HCT116 (cell line): Measurements from ENCODE around the gene OOSP2. TPM values are rescaled to one million over a fixed set of nuclear protein-coding genes. Genes with fewer than 3 reads are reported as not detected.

Source experiments
- ATAC-seq: fragments of 200-7000 bp; cut with Tn5 transposase; 2 replicates; pipeline ENCODE4 v1.9.1; 2020; ENCODE audit warnings: mild to moderate bottlenecking, moderate library complexity
- BruUV-seq: library from RNA; stranded (reverse); fragments of 400-500 nt; replicated peaks from 2 replicates; lab custom pipeline; 2021; lab: Mats Ljungman, UMichigan
- CTCF ChIA-PET: fragments of 300-600 bp; sonication (Branson Sonifier 250); formaldehyde crosslinking; loops from one replicate; lab custom pipeline; 2021; ENCODE audit warnings: antibody characterized with exemption; lab: Charles Lee
- POLR2A ChIA-PET: fragments of 300-600, 350-600 bp; sonication (Branson Sonifier 250); formaldehyde crosslinking; loops from one replicate; lab custom pipeline; 2021; ENCODE audit warnings: antibody characterized with exemption; lab: Charles Lee
- RAD21 ChIA-PET, 2 experiments: fragments of 300-600 bp; sonication (Branson Sonifier 250); formaldehyde crosslinking; loops; one replicate each; lab custom pipeline; 2023; ENCODE audit warnings: low total read pairs in 2 of 2; ENCODE audit not compliant: uncharacterized antibody in 2 of 2, unreplicated experiment in 2 of 2, low non-redundant PET in 1 of 2; lab: Charles Lee
- DNase-seq: peaks from one replicate; pipeline ENCODE4 v3.0.0-alpha.2; 2010; ENCODE audit warnings: low read depth, low spot score
- H2AFZ ChIP-seq: fragments of 200-600 bp; shearing (Covaris generic), sonication (generic); 2 replicates; pipeline ENCODE4 v1.6.1; 2017; ENCODE audit warnings: low read depth, mixed run types, mixed read lengths, antibody characterized with exemption, low read length; ENCODE audit not compliant: poor library complexity, severe bottlenecking
- H3K27ac ChIP-seq: 2 replicates; pipeline ENCODE4 v1.5.1; 2012; ENCODE audit warnings: low read depth, low read length
- H3K27me3 ChIP-seq: fragments of 200-600 bp; sonication (generic); 2 replicates; pipeline ENCODE4 v1.6.1; 2016; ENCODE audit warnings: mixed run types, low read length, mixed read lengths; ENCODE audit not compliant: insufficient read depth
- H3K36me3 ChIP-seq, 2 experiments: fragments of 200-500 bp in 1 of 2; fragments of 200-600 bp in 1 of 2; sonication (Bioruptor generic) in 1 of 2; sonication (generic) in 1 of 2; 2 replicates each; pipeline versions ENCODE4 v1.5.1 to v1.6.1; 2014 to 2016; ENCODE audit warnings: low read length in 2 of 2, inconsistent platforms in 1 of 2, mixed read lengths in 1 of 2, mixed run types in 1 of 2; ENCODE audit not compliant: insufficient read depth in 2 of 2, control insufficient read depth in 1 of 2
- H3K4me1 ChIP-seq, 2 experiments: fragments of 200-600 bp in 1 of 2; sonication (generic) in 1 of 2; 2 replicates each; pipeline versions ENCODE4 v1.5.1 to v1.6.1; 2012 to 2017; ENCODE audit warnings: low read length in 2 of 2, inconsistent platforms in 1 of 2, mild to moderate bottlenecking in 1 of 2, mixed read lengths in 1 of 2, mixed run types in 1 of 2, moderate library complexity in 1 of 2; ENCODE audit not compliant: insufficient read depth in 2 of 2, control insufficient read depth in 1 of 2
- H3K4me2 ChIP-seq: fragments of 200-600 bp; sonication (generic); 2 replicates; pipeline ENCODE4 v1.6.1; 2017; ENCODE audit warnings: mixed run types, low read length, mixed read lengths
- H3K4me3 ChIP-seq, 2 experiments: fragments of 200-600 bp in 1 of 2; sonication (generic) in 1 of 2; replicated peaks in 1 of 2; 2 replicates each; pipeline ENCODE4 v1.5.1; 2011 to 2016; ENCODE audit warnings: low read length in 2 of 2, control low read depth in 1 of 2, low read depth in 1 of 2, mild to moderate bottlenecking in 1 of 2, mixed read lengths in 1 of 2, mixed run types in 1 of 2
- H3K79me2 ChIP-seq: fragments of 200-600 bp; sonication (generic); 2 replicates; pipeline ENCODE4 v1.6.1; 2017; ENCODE audit warnings: mild to moderate bottlenecking, mixed run types, low read length, moderate library complexity, mixed read lengths; ENCODE audit not compliant: insufficient read depth
- H3K9ac ChIP-seq: fragments of 200-600 bp; sonication (generic); 2 replicates; pipeline ENCODE4 v1.6.1; 2016; ENCODE audit warnings: low read length, mixed read lengths
- H3K9me2 ChIP-seq: fragments of 200-600 bp; sonication (generic), shearing (Covaris generic); 2 replicates; pipeline ENCODE4 v1.6.1; 2017; ENCODE audit warnings: mixed run types, mild to moderate bottlenecking, moderate library complexity; ENCODE audit not compliant: insufficient read depth
- H3K9me3 ChIP-seq, 2 experiments: fragments of 200-500 bp in 1 of 2; fragments of 200-600 bp in 1 of 2; sonication (Bioruptor generic) in 1 of 2; sonication (generic) in 1 of 2; 2 replicates each; pipeline ENCODE4 v1.6.1; 2014 to 2017; ENCODE audit warnings: low read length in 2 of 2, mixed read lengths in 2 of 2, inconsistent platforms in 1 of 2, low read depth in 1 of 2, mild to moderate bottlenecking in 1 of 2, mixed run types in 1 of 2, moderate library complexity in 1 of 2; ENCODE audit not compliant: control insufficient read depth in 1 of 2, insufficient read depth in 1 of 2
- H4K20me1 ChIP-seq: fragments of 200-600 bp; sonication (generic), shearing (Covaris generic); 2 replicates; pipeline ENCODE4 v1.6.1; 2017; ENCODE audit warnings: mixed run types, mild to moderate bottlenecking, moderate library complexity; ENCODE audit not compliant: insufficient read depth
- CBX3 ChIP-seq: IDR thresholded peaks from 2 replicates; pipeline ENCODE4 v1.6.1; 2012; ENCODE audit warnings: low read depth
- EGR1 ChIP-seq: IDR thresholded peaks from 2 replicates; pipeline ENCODE4 v1.6.1; 2012; ENCODE audit warnings: low read depth
- POLR2A ChIP-seq: IDR thresholded peaks from 2 replicates; pipeline ENCODE4 v1.7.0; 2011; ENCODE audit warnings: borderline replicate concordance; ENCODE audit not compliant: insufficient read depth, insufficient read length; ENCODE audit errors: extremely low read depth
- RAD21 ChIP-seq: IDR thresholded peaks from 2 replicates; pipeline ENCODE4 v1.6.1; 2012; ENCODE audit warnings: low read depth, mild to moderate bottlenecking
- SIN3A ChIP-seq: IDR thresholded peaks from 2 replicates; pipeline ENCODE4 v1.6.1; 2012; ENCODE audit warnings: low read depth
- TCF7L2 ChIP-seq: IDR thresholded peaks from 2 replicates; pipeline ENCODE4 v1.7.0; 2011; ENCODE audit warnings: borderline replicate concordance, inconsistent platforms; ENCODE audit not compliant: insufficient read depth, insufficient read length; ENCODE audit errors: extremely low read depth
- intact Hi-C: fragments of 100-400 bp; cut with micrococcal nuclease; formaldehyde crosslinking; loops from 2 replicates; pipeline ENCODE4 v1.10.0; 2022
- total RNA-seq: library from RNA; stranded (reverse); gene quantifications from one replicate; pipeline ENCODE4 v1.2.1, GENCODE V29; 2021; ENCODE audit not compliant: unreplicated experiment
- TF ChIP-seq, protein P1 (sequence below): IDR thresholded peaks from 2 replicates; pipeline ENCODE4 v1.6.1; 2012; ENCODE audit warnings: low read depth
- TF ChIP-seq, protein P2 (sequence below), 3 experiments: fragments of 200-600 bp in 1 of 3; sonication (generic) in 1 of 3; IDR thresholded peaks in 2 of 3; conservative IDR thresholded peaks in 1 of 3; 2 replicates each; pipeline ENCODE4 v1.5.1; 2012 to 2017; ENCODE audit warnings: low read depth in 2 of 3, low read length in 2 of 3, antibody characterized with exemption in 1 of 3, borderline replicate concordance in 1 of 3, control low read depth in 1 of 3, mild to moderate bottlenecking in 1 of 3, mixed read lengths in 1 of 3, mixed run types in 1 of 3, moderate library complexity in 1 of 3; ENCODE audit not compliant: insufficient read depth in 1 of 3
- TF ChIP-seq, protein P3 (sequence below): IDR thresholded peaks from 2 replicates; pipeline ENCODE4 v1.6.1; 2011; ENCODE audit warnings: mild to moderate bottlenecking, low read length, moderate library complexity; ENCODE audit not compliant: insufficient replicate concordance; ENCODE audit errors: extremely low read depth

OOSP2 gene
- total RNA-seq, 1 experiment from 2014 or later: not detected

DNA sequence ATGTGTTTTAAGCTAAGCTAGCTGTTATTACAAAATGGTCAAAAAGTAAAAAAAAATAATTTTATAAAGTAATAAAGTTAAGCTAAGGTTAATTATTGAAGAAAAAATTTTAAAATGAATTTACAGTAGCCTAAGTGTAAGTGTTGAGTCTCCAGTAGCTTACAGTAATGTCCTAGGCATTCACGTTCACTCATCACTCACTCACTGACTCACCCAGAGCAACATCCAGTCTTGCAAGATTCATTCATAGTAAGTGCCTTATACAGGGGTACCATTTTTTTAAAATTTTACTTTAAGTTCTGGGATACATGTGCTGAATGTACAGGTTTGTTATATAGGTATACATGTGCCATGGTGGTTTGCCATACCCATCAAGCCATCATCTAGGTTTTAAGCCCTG, 34.8 kb upstream of the OOSP2 start:
- Histone ChIP-seq H3K4me1 (no peaks in the 10 kb centered on the region), H3K27ac (no peak overlapping the region), H3K4me2 (no peak overlapping the region), H3K36me3 (no peaks in the 10 kb centered on the region), H3K27me3 (no peaks in the 10 kb centered on the region), H3K79me2 (no peaks in the 10 kb centered on the region), H3K4me3 (no peak overlapping the region), H3K9me2 (no peaks in the 10 kb centered on the region), H4K20me1 (no peaks in the 10 kb centered on the region), H2AFZ (no peak overlapping the region), H3K9ac (no peak overlapping the region), H3K9me3 (no peaks in the 10 kb centered on the region)
- TF ChIP-seq POLR2A (no peak), EGR1 (no peak), TCF7L2 (no peak), CBX3 (no peak), SIN3A (no peak), RAD21 (no peak)
- TF ChIP-seq, protein P1, sequence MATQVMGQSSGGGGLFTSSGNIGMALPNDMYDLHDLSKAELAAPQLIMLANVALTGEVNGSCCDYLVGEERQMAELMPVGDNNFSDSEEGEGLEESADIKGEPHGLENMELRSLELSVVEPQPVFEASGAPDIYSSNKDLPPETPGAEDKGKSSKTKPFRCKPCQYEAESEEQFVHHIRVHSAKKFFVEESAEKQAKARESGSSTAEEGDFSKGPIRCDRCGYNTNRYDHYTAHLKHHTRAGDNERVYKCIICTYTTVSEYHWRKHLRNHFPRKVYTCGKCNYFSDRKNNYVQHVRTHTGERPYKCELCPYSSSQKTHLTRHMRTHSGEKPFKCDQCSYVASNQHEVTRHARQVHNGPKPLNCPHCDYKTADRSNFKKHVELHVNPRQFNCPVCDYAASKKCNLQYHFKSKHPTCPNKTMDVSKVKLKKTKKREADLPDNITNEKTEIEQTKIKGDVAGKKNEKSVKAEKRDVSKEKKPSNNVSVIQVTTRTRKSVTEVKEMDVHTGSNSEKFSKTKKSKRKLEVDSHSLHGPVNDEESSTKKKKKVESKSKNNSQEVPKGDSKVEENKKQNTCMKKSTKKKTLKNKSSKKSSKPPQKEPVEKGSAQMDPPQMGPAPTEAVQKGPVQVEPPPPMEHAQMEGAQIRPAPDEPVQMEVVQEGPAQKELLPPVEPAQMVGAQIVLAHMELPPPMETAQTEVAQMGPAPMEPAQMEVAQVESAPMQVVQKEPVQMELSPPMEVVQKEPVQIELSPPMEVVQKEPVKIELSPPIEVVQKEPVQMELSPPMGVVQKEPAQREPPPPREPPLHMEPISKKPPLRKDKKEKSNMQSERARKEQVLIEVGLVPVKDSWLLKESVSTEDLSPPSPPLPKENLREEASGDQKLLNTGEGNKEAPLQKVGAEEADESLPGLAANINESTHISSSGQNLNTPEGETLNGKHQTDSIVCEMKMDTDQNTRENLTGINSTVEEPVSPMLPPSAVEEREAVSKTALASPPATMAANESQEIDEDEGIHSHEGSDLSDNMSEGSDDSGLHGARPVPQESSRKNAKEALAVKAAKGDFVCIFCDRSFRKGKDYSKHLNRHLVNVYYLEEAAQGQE: no peak
- TF ChIP-seq, protein P2, sequence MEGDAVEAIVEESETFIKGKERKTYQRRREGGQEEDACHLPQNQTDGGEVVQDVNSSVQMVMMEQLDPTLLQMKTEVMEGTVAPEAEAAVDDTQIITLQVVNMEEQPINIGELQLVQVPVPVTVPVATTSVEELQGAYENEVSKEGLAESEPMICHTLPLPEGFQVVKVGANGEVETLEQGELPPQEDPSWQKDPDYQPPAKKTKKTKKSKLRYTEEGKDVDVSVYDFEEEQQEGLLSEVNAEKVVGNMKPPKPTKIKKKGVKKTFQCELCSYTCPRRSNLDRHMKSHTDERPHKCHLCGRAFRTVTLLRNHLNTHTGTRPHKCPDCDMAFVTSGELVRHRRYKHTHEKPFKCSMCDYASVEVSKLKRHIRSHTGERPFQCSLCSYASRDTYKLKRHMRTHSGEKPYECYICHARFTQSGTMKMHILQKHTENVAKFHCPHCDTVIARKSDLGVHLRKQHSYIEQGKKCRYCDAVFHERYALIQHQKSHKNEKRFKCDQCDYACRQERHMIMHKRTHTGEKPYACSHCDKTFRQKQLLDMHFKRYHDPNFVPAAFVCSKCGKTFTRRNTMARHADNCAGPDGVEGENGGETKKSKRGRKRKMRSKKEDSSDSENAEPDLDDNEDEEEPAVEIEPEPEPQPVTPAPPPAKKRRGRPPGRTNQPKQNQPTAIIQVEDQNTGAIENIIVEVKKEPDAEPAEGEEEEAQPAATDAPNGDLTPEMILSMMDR (IDR thresholded peaks at IDR 0.05 in 2 of 3, conservative IDR thresholded peaks at IDR 0.05 in 1 of 3; ENCODE audit: borderline replicate concordance in 1 of 3, insufficient read depth in 1 of 3, low read depth in 2 of 3, low read length in 2 of 3): no peak
- TF ChIP-seq, protein P3, sequence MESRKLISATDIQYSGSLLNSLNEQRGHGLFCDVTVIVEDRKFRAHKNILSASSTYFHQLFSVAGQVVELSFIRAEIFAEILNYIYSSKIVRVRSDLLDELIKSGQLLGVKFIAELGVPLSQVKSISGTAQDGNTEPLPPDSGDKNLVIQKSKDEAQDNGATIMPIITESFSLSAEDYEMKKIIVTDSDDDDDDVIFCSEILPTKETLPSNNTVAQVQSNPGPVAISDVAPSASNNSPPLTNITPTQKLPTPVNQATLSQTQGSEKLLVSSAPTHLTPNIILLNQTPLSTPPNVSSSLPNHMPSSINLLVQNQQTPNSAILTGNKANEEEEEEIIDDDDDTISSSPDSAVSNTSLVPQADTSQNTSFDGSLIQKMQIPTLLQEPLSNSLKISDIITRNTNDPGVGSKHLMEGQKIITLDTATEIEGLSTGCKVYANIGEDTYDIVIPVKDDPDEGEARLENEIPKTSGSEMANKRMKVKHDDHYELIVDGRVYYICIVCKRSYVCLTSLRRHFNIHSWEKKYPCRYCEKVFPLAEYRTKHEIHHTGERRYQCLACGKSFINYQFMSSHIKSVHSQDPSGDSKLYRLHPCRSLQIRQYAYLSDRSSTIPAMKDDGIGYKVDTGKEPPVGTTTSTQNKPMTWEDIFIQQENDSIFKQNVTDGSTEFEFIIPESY: no peak
- ATAC-seq (no peak), DNase-seq (no peak)
- ChIA-PET POLR2A (no interaction called here), RAD21 (no interaction called here), CTCF (interaction anchor here (1.2 kb wide), 1 partner anchor 87 kb away, joined by 3 read pairs; no protein-coding TSS in a partner anchor)
- intact Hi-C loops: no loop called here
- no TSS peak for BruUV-seq
